Panc1 (cell line): ENCODE data around the gene GSX2. TPM values are rescaled to one million over a fixed set of nuclear protein-coding genes. Genes with fewer than 3 reads are reported as not detected.

Experiments used
- ATAC-seq: fragments of 200-7000 bp; cut with Tn5 transposase; 2 replicates; pipeline ENCODE4 v1.9.1; 2020; ENCODE audit warnings: mild to moderate bottlenecking, moderate library complexity
- BruUV-seq: library from RNA; stranded (reverse); fragments of 400-500 nt; replicated peaks from 2 replicates; lab custom pipeline; 2021; lab: Mats Ljungman, UMichigan
- CTCF ChIA-PET: fragments of 300-600 bp; sonication (Branson Sonifier 250); formaldehyde crosslinking; loops from one replicate; lab custom pipeline; 2022; ENCODE audit warnings: antibody characterized with exemption; lab: Charles Lee
- POLR2A ChIA-PET: fragments of 300-600 bp; sonication (Branson Sonifier 250); formaldehyde crosslinking; loops from one replicate; lab custom pipeline; 2022; ENCODE audit warnings: antibody characterized with exemption; lab: Charles Lee
- DNase-seq: peaks from one replicate; pipeline ENCODE4 v3.0.0-alpha.2; 2010; ENCODE audit warnings: low read depth, low spot score
- H3K27ac ChIP-seq: 2 replicates; pipeline ENCODE4 v1.5.1; 2011; ENCODE audit warnings: mild to moderate bottlenecking, low read length, inconsistent platforms
- H3K27me3 ChIP-seq: fragments of 200-500 bp; sonication (Bioruptor generic); 2 replicates; pipeline ENCODE4 v1.6.0; 2014; ENCODE audit warnings: low read length, inconsistent platforms; ENCODE audit not compliant: control insufficient read depth, insufficient read depth
- H3K36me3 ChIP-seq: fragments of 200-500 bp; sonication (Bioruptor generic); 2 replicates; pipeline ENCODE4 v1.5.1; 2014; ENCODE audit warnings: inconsistent platforms, mild to moderate bottlenecking, low read length, moderate library complexity; ENCODE audit not compliant: control insufficient read depth, insufficient read depth
- H3K4me1 ChIP-seq: 2 replicates; pipeline ENCODE4 v1.5.1; 2011; ENCODE audit warnings: inconsistent platforms, mild to moderate bottlenecking, low read length, moderate library complexity; ENCODE audit not compliant: control insufficient read depth, insufficient read depth
- H3K4me3 ChIP-seq, 2 experiments: 2 replicates each; pipeline ENCODE4 v1.5.1; 2011 to 2012; ENCODE audit warnings: low read depth in 2 of 2, low read length in 2 of 2, mild to moderate bottlenecking in 2 of 2, inconsistent platforms in 1 of 2, moderate library complexity in 1 of 2
- H3K9me3 ChIP-seq: fragments of 200-500 bp; sonication (Bioruptor generic); 2 replicates; pipeline ENCODE4 v1.5.1; 2014; ENCODE audit warnings: low read depth, mild to moderate bottlenecking, inconsistent platforms, low read length, moderate library complexity; ENCODE audit not compliant: control insufficient read depth, insufficient read depth
- CTCF ChIP-seq: fragments of 450-650 bp; IDR thresholded peaks from 2 replicates; pipeline ENCODE4 v1.5.1; 2017; ENCODE audit warnings: mild to moderate bottlenecking
- POLR2AphosphoS5 ChIP-seq: IDR thresholded peaks from 2 replicates; pipeline ENCODE4 v1.6.1; 2012; ENCODE audit warnings: mild to moderate bottlenecking, low read depth, low read length, moderate library complexity
- REST ChIP-seq, 2 experiments: IDR thresholded peaks; 2 replicates each; pipeline ENCODE4 v1.6.1; 2011 to 2012; ENCODE audit warnings: low read depth in 2 of 2, control low read depth in 1 of 2, low read length in 1 of 2, mild to moderate bottlenecking in 1 of 2, moderate library complexity in 1 of 2; ENCODE audit not compliant: insufficient read depth in 1 of 2
- SIN3A ChIP-seq: IDR thresholded peaks from 2 replicates; pipeline ENCODE4 v1.6.1; 2012; ENCODE audit warnings: low read depth, mild to moderate bottlenecking, low read length, moderate library complexity, borderline replicate concordance; ENCODE audit not compliant: insufficient read depth
- TCF7L2 ChIP-seq: IDR thresholded peaks from 2 replicates; pipeline ENCODE4 v1.6.1; 2011; ENCODE audit warnings: mild to moderate bottlenecking, low read depth, low read length, inconsistent platforms
- in situ Hi-C: cut with HindIII; loops from 2 replicates; pipeline ENCODE4 v1.10.0; 2016; ENCODE audit warnings: low sequenced_read_pairs, low pct_unique_long_range_greater_than_20kb
- intact Hi-C: fragments of 100-400 bp; cut with micrococcal nuclease; formaldehyde crosslinking; loops from one replicate; pipeline ENCODE4 v1.10.0; 2022; ENCODE audit not compliant: unreplicated experiment
- total RNA-seq: library from RNA; stranded (reverse); gene quantifications from one replicate; pipeline ENCODE4 v1.2.1, GENCODE V29; 2021; ENCODE audit not compliant: unreplicated experiment

The GSX2 gene
- total RNA-seq, 1 experiment from 2014 or later = not detected

- CTCF ChIA-PET = no interaction called here
- Histone ChIP-seq H3K4me3 (no peak overlapping the region), H3K4me1 (peaks cover 9% of the 10 kb centered on the region), H3K27me3 (no peaks in the 10 kb centered on the region), H3K36me3 (no peaks in the 10 kb centered on the region; the same call in none of the 2 replicates), H3K9me3 (no peaks in the 10 kb centered on the region), H3K27ac (no peak overlapping the region)
- DNase-seq (no peak), ATAC-seq (no peak)
- in situ Hi-C loops = no loop called here
- POLR2A ChIA-PET = no interaction called here
- BruUV-seq = no TSS peak
- intact Hi-C loops = no loop called here
- TF ChIP-seq SIN3A = no peak
- TF ChIP-seq REST (IDR thresholded peaks at IDR 0.05; ENCODE audit: insufficient read depth in 1 of 2, low read depth in 2 of 2, low read length in 1 of 2) = no peak
- no peak for TF ChIP-seq TCF7L2
- TF ChIP-seq POLR2AphosphoS5 = no peak
- TF ChIP-seq CTCF = no peak
Observed at GRCh38 chr4:54060116-54060515, 39.8 kb upstream of the GSX2 start.

GRCh38 chr4:54061067-54061466 is 38.9 kb upstream of the GSX2 start:
- no peaks in the 10 kb centered on the region for H3K27me3 ChIP-seq
- ChIA-PET CTCF (no interaction called here), POLR2A (no interaction called here)
- peaks cover 15% of the 10 kb centered on the region for H3K4me1 ChIP-seq
- in situ Hi-C loops = no loop called here
- H3K4me3 ChIP-seq = no peak overlapping the region; a peak in 1 of 4 replicates
- no peak for DNase-seq
- TF ChIP-seq TCF7L2 = no peak
- no peak for TF ChIP-seq REST (IDR thresholded peaks at IDR 0.05; ENCODE audit: insufficient read depth in 1 of 2, low read depth in 2 of 2, low read length in 1 of 2)
- TF ChIP-seq CTCF = no peak
- TF ChIP-seq SIN3A = no peak
- TF ChIP-seq POLR2AphosphoS5 = no peak
- no peaks in the 10 kb centered on the region for H3K9me3 ChIP-seq
- ATAC-seq = no peak
- no TSS peak for BruUV-seq
- no peak overlapping the region for H3K27ac ChIP-seq
- no peaks in the 10 kb centered on the region; the same call in none of the 2 replicates for H3K36me3 ChIP-seq
- intact Hi-C loops = no loop called here
